NCI-H2196 (cell line): ENCODE results near the gene CD6.

Experiments
- DNase-seq: peaks from one replicate; lab custom pipeline; 2025; ENCODE audit not compliant: unreplicated experiment; lab: John Stamatoyannopoulos, UW

The CD6 gene

GRCh38 chr11:61007956-61008896 lies 36.7 kb downstream of the CD6 start:
- no peak for DNase-seq

- no peak for DNase-seq
Observed at GRCh38 chr11:61008971-61009370, 37.5 kb downstream of the CD6 start.

- no peak for DNase-seq
Observed at GRCh38 chr11:61009392-61010275, 38.2 kb downstream of the CD6 start.

GRCh38 chr11:61010466-61011228 lies 39.2 kb downstream of the CD6 start:
- no peak for DNase-seq

- no peak for DNase-seq
Observed at GRCh38 chr11:61011229-61011870, 39.9 kb downstream of the CD6 start.

GRCh38 chr11:61011950-61012736 lies 40.7 kb downstream of the CD6 start:
- DNase-seq, result no peak

- DNase-seq, result no peak
Observed at GRCh38 chr11:61012737-61013215, 41.3 kb downstream of the CD6 start.

- no peak for DNase-seq
Observed at GRCh38 chr11:61018059-61018458, 46.6 kb downstream of the CD6 start.

- DNase-seq, result no peak
Observed at GRCh38 chr11:61019037-61019831, 47.8 kb downstream of the CD6 start.

GRCh38 chr11:61019832-61020405 lies 48.4 kb downstream of the CD6 start:
- DNase-seq, result no peak

GRCh38 chr11:61020551-61021235 lies 49.2 kb downstream of the CD6 start:
- no peak for DNase-seq

- DNase-seq, result no peak
Observed at GRCh38 chr11:61021661-61022212, 50.3 kb downstream of the CD6 start.

GRCh38 chr11:61022311-61023085 lies 51.0 kb downstream of the CD6 start:
- DNase-seq, result no peak

- DNase-seq, result no peak
Observed at GRCh38 chr11:61023086-61023965, 51.8 kb downstream of the CD6 start.

- no peak for DNase-seq
Observed at GRCh38 chr11:61023966-61024295, 52.5 kb downstream of the CD6 start.
